ENCODE measurements around the gene NAA10.

NAA10 gene

GRCh38 chrX:153881281-153881680, 53.6 kb downstream of the NAA10 start:
- DNase-seq, result no peak

GRCh38 chrX:153880440-153880815, 54.4 kb downstream of the NAA10 start:
- no peak for DNase-seq

GRCh38 chrX:153879741-153880439, 54.9 kb downstream of the NAA10 start:
- DNase-seq, result no peak
